HG03175 (cell line): ENCODE measurements around the gene PRKAR1B.

Experiments used
- ATAC-seq: cut with Tn5 transposase; IDR thresholded peaks from one replicate; pipeline ENCODE4 v1.9.1; 2021; ENCODE audit warnings: mild to moderate bottlenecking, moderate library complexity; ENCODE audit not compliant: unreplicated experiment

Gene PRKAR1B

GRCh38 chr7:514651-515598, 212.2 kb downstream of the PRKAR1B start:
- no peak for ATAC-seq

DNA sequence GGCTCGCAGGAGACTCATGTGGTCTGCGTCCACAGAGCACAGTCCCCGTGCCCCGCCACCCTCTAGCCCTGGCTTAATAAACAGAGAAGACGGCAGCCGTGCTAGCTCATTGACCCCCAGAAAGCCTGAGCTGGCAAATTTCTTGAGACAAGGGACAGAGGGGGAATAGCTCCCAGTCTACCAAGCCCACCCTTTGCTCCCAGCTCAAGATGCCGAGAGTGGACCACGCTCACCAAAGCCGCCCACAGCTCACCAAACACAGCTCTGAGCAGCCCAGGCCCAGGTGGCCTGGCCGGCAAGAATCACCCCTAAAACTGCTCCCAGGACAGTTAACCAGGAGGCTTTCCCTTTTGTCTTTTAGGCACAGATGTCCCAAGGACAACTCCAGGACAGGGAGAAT, 212.8 kb downstream of the PRKAR1B start:
- ATAC-seq, result no peak

- no peak for ATAC-seq
Observed at GRCh38 chr7:513521-514166, 213.4 kb downstream of the PRKAR1B start.

DNA sequence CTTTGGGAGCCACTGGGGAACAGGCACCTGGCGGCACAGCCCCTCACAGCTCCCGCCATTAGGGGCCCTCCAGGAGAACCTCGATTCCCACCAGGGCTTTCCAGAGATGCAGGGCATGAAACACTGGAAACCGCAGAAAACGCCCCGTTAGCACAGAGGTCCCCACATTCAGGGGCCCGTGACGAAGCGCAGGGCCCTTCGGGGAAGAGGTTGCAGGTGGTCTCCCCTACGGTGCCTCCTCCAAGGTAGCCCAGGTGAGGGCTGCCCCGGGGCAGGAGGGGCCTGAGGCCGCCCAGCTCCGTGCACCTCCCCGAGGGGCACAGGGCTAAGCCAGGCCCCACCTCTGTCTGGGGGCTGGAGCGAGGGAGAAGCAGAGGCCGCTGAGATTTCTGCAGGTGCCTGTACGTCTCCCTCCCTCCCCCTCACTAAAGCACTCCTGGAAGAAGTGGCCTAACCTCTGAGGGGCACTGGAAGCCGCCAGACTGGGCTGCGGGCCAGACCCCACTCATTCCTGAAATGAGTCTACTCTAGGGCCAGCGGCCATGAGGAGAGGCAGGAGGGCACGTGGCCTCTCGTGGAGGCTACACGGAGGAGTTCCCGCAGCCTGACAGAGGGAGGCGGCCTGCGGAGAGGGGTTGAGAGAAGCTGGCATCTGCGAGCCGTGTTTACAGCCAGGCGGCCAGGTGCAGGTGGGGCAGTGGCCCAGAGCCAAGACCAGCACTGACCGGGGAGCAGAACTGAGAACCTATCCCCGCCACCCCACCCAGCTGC, 214.4 kb downstream of the PRKAR1B start:
- ATAC-seq, result no peak

DNA sequence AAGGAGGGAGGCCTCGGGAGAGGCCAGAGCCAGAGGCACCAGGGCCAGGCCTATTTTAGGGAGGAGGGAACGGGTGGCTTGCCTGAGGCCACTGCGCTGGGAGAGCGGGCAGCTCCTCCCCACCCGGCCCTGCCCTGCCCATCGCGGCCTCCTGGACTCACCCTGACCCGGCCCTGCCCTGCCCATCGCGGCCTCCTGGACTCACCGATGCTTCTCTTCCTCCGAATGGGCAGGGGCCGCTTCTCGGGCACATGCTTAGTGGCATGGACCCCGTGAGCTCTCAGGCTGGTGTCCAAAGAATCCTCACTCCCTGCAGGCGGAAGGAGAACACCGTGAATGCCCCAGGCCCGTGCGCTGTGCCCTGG, 215.0 kb downstream of the PRKAR1B start:
- no peak for ATAC-seq

DNA sequence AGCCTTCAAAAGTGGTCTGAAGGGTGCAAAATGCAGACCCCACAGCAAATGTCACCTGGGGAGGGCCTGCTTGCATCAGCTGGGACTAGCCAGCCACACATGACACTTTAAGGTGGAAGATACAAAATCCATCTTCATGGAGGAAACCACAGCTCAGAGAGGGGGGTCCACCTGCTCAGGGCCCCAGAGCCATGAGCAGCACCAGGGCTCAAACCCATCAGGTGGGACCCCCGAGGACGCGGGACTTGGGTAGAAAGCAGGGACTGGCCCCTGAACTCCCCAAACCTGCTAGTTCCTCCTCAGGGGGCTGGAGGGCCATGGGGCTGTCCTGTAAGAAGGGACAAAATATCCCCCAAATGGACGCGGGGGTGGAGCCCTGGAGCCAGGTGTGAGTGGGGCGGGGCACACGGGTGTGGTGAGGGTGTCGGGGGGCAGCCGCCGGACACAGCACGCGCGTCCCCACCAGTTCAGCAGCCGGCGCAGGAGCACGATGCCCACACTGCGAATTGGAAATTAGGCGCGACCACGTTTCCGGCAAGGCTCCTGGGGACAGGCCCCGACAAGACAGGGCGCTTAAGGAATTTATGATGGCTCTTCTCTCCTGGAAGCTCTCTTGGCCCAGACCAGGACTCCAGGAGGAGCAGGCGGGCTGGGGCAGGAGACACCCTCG, 215.5 kb downstream of the PRKAR1B start:
- no peak for ATAC-seq

DNA sequence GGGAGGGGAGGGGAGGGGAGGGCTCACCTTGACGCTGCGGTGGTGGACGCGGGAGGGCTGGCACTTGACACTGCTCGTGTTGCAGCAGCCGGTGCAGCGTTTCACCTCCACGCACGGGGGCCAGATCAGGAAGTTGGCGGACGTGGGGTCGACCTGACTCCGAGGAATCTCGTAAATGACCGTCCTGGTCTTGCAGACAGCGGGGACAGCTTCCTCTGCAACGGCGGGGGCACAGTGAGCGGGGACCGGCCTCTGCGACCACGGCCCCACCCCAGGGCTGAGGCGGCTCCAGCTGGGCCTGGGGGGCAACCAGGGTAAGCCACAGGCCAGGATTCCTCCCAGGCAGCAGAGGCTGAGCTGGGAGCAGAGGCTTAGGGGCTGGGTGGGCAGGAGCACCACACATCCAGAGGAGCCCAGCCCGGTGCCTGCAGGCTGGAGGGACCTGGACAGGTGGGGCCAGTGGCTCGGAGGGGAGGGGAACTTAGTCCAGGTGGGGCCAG, 216.2 kb downstream of the PRKAR1B start:
- ATAC-seq, result no peak

- no peak for ATAC-seq
Observed at GRCh38 chr7:510131-510481, 217.0 kb downstream of the PRKAR1B start.

- no peak for ATAC-seq
Observed at GRCh38 chr7:509426-510130, 217.5 kb downstream of the PRKAR1B start.

DNA sequence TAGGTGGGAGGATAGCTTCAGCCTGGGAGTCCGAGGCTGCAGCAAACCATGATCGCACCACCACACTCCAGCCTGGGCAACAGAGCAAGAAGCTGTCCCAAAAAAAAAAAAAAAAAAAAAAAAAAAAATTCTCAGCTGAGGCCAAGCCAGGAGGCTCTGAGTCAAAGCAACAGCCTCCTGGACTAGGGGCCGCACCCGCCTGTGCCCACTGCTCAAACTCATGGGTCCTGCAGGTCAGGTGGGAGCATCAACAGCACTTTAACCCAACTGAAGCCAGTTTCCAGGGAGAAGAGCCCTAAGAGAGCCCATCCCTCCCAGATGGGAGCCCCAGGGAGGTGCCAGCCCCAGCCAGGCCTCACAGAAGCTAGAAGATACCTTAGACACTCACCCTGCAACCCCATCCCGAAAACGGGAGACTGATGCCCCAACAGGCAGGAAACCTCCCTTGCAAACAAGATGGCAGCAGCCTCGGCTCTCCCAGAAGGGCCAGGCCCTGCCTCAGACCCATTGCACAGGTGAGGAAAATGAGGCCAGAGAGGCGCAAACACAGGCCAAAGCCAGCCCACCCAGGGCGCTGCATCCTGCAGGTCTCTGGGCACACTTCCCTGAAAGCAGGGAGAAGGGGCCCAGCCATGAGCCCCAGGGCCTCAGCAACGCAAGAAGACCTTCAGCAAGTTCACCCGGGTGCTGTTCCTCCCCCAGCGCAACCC, 218.5 kb downstream of the PRKAR1B start:
- ATAC-seq, result no peak

- ATAC-seq, result no peak
Observed at GRCh38 chr7:507623-508300, 219.3 kb downstream of the PRKAR1B start.

- ATAC-seq, result no peak
Observed at GRCh38 chr7:506921-507622, 220.0 kb downstream of the PRKAR1B start.

DNA sequence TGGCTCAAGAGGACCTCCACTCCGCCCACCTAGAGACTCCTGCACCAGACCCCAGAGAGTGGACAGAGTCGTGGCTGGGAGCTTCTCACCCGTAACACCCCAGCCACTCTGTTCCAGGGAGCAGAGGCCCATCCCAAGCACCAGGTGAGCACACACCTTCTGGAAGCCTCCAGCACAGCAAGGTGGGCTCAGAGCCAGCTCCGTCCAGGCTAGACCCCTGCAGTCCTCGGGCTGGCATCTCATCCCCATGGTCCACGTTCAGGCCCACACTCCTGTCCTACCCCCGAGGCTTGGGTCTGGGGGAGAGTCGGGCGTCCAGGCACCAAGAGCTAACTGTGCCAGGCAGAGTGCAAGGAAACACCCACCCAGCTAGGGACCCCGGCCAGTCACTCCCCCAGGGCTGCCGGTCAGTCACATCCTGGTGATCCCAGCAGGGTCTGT, 220.7 kb downstream of the PRKAR1B start:
- ATAC-seq, result no peak

GRCh38 chr7:505171-505570, 221.9 kb downstream of the PRKAR1B start:
- no peak for ATAC-seq

GRCh38 chr7:504221-505111, 222.6 kb downstream of the PRKAR1B start:
- ATAC-seq, result no peak

DNA sequence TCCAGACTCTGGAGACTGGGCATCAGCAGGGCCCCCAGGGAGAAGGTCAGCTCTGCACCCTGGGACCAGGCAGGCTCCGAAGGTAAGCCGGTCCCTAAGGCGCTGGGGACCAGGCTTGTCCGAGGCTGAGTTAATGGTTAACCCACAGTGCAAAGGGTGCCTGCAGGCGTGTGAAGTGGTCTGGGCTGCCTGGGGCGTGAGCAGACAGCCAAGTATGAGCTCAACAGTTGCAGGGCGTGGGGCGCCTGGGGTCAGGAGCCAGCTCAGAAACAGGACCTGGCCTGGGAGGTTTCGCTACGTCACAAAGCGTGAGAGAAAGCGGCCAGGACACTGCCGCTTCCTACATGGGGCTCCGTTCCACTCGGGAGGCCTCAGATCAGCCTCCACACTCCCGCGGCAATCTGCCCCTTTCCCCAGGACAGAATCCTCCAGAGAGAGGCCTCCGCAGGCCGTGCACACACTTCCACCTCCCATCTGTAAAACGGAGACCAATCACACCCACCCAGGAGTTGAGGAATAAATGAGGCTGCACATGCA, 223.4 kb downstream of the PRKAR1B start:
- ATAC-seq, result no peak

- no peak for ATAC-seq
Observed at GRCh38 chr7:502296-502695, 224.8 kb downstream of the PRKAR1B start.
